Fibroblast of lung (primary cell): Measurements from ENCODE around the gene CROCC2.

Experiments used
- EZH2 ChIP-seq: IDR thresholded peaks from 2 replicates; pipeline ENCODE4 v1.5.1; 2012; ENCODE audit warnings: low read length, control low read depth, mild to moderate bottlenecking; ENCODE audit errors: missing control alignments
- TF ChIP-seq, protein P1 (sequence below), 2 donors: IDR thresholded peaks in 1 of 2; conservative IDR thresholded peaks in 1 of 2; 1 replicate in 1 of 2; 2 replicates in 1 of 2; pipeline ENCODE4 v1.5.1; 2011 to 2012; ENCODE audit warnings: low read length in 2 of 2, control low read depth in 1 of 2, inconsistent platforms in 1 of 2, low read depth in 1 of 2, mild to moderate bottlenecking in 1 of 2

DNA sequence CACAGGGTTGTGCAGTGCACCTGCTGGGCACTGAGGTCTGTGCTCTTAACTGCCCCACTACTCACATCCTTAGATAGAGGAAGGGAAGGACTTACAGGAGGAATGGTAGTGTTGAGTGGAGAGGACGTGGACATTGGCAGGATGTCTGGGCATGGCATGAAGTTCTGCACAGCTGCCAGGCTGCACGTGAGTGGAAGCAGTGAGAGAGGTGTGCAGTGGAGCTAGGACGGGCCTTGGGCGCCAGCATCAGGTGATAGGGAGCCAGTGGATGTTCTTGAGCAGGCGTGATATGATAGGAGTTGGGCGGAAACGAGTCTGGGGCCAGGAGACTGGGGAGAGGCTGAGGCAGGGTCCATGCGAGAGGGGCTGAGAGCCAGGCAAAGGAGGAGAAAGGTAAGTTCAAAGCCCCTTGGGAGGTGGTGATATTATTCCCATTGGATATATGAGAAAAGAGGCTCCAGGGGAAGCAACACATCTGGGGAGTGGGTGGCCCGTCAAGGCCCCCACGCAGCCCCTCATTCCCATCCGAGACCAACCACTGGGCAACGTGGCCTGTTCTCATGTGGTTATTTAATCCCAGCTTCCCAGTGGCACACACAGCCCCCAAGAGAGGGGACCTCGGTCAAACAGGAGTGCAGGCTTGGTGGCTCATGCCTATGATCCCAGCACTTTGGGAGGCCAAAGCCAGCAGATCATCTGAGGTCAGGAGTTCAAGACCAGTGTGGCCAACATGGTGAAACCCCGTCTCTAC lies 46.5 kb downstream of the CROCC2 start:
- TF ChIP-seq, protein P1, sequence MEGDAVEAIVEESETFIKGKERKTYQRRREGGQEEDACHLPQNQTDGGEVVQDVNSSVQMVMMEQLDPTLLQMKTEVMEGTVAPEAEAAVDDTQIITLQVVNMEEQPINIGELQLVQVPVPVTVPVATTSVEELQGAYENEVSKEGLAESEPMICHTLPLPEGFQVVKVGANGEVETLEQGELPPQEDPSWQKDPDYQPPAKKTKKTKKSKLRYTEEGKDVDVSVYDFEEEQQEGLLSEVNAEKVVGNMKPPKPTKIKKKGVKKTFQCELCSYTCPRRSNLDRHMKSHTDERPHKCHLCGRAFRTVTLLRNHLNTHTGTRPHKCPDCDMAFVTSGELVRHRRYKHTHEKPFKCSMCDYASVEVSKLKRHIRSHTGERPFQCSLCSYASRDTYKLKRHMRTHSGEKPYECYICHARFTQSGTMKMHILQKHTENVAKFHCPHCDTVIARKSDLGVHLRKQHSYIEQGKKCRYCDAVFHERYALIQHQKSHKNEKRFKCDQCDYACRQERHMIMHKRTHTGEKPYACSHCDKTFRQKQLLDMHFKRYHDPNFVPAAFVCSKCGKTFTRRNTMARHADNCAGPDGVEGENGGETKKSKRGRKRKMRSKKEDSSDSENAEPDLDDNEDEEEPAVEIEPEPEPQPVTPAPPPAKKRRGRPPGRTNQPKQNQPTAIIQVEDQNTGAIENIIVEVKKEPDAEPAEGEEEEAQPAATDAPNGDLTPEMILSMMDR (conservative IDR thresholded peaks at IDR 0.05 in 1 of 2, IDR thresholded peaks at IDR 0.05 in 1 of 2; ENCODE audit: low read depth in 1 of 2, low read length in 2 of 2): no peak
- TF ChIP-seq EZH2: no peak
